ENCODE results near the gene HCN4. TPM values are rescaled to one million over a fixed set of nuclear protein-coding genes. Genes with fewer than 3 reads are reported as not detected.

The HCN4 gene
- polyA plus RNA-seq, 1 donor = 1.2 TPM

DNA sequence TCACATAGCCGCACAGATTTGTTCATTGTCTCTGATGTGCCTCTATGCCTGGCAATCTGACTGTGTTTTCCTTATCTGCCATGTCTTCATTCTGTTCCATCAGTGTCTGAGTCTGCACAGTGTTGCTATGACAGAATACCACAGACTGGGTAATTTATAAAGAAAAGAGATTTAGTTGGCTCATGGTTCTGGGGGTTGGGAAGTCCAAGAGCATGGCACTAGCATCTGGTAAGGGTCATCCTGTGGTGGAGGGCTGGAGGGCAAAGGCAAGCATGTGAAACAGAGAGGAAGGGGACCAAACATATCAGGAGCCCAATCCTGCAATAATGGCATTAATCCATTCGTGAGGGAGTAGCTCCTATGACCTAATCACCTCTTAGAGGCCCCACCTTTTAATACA, 11.9 kb upstream of the HCN4 start:
- DNase-seq = no peak

DNA sequence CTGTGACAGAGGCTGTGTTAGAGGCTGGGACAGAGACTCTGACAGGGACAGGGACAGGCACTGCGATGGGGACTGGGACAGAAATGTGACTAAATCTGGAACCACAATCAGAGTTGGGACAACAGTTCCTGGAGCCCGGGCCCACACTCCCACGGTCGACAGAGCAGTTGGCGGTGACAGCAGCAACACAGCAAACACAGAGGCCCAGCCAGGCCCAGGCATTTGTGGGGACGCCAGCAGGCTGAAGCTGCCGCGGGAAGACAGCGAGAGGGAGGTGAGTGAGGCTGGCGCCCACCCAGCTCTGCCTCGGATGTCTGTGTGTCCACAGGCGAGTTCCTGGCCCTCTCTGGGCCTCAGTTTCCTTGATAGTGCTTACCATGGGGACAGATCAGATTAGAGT, 9.3 kb upstream of the HCN4 start:
- no peak for DNase-seq

DNA sequence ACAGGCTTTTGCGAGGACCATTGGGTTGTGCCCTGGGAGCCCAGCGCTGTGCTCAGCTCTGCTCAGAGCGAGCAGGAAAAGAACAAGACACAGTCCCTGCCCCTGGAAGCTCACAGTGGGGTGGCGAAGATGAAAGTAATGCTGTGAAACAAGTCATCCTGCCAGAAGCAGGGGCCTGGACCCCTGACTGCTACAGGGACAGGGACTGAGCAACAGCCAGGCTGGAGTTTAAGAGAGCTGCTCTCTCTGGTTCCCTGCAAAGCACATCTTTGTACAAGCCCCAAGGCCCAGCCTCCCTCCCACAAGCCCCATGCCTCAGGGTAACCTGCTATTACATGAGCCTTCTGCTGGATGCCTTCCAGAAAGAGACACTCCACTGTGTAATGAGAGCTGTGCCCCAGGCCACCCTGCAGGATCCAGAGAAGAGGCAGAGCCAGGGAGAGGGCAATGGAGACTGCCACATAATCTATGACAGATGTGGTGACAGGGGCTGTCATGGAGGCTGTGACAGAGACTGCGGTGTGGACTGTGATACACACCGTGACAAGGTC, 7.1 kb upstream of the HCN4 start:
- DNase-seq = no peak

DNA sequence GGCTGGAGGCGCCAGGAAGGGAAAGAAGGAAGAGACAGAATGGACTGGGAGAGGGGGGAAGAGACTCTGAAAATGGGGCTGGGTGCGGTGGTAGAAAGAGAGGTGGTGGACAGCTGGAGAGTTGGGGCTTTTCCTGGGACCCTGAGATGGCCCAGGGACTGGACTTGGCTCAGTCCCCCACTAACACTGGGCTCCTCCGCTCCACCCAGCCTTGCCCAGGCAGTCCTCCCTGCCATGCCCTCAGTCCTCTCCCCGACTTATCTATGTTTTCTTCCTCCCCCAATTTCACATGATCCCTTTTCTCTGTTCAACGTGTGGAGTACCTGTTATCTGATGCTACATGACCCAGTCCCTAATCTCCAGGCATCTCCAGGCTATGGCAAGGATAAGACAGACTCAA, 6.3 kb upstream of the HCN4 start:
- DNase-seq = no peak

DNA sequence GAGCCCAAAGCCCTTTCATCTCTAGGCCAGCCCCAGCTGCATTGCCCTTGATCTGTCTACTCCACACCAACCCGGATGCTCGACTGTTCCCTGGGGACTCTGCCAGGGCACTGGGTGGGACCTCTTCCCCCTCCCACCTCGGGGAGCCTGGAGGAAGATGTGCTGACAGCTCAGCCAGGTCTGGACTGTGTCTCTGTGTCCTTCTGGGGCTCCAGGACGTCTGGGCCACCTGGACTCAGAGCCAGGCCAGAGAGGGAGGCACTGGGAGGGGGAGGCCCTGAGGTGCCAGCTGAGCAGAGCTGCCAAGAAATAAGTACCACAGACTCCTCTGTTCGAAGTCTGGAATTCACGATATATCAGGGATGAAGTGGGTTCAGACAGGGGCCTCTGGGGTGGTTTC, 5.8 kb upstream of the HCN4 start:
- no peak for DNase-seq

DNA sequence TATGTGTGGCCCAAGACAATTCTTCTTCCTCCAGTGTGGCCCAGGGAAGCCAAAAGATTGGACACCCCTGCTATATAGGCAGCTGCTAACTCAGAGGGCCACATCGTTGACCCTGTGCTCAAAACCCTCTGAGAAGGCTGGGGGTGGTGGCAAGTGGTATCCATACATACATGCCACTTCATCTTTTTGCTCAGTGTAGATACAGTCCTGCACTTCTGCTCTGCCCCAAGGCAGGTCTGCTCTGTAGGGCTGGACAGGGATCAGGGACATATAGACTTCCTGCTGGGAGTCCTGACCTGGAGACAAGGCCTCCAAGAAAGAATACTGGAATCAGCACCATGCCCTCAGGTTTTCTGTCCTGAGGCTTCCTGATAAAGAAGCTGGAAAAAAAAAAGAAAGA, 4.5 kb upstream of the HCN4 start:
- DNase-seq = no peak

DNA sequence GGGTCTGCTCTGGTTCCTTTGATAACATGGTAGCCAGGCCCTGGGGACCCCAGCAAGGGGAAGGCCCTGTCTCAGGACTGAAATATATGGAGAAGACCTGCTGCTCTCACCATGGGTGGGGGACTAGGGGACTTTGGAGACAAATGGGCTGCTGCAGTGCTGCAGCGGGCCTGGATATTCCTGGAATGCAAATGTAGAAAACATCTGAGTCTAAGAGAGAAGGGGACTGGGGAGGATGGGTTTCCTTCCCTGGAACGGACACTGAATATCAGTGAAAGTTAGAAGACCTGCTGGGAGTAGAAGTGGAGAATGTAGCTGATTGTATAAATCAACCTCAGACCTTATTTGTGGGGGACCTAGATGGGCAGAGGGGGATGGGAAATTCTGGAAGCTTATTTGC, 3.1 kb upstream of the HCN4 start:
- no peak for DNase-seq

DNA sequence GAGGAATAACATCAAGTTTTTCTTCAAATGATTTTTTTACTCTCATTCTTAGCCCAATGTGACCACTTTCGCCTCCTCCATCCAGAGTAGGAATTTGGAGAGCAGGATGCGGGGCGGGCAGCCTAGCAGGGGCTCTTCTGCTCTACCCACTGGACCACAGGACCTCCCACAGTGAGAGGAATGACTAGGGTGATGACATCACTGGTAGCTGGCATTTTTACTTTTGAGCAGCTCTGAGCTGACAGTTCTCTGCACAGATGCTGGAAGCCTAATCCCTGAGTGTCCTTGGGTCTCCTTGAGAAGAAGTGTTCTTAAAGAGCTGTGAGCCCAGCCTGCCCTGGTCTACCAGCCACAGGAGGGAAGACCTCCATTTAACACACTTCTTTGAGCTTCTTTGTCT, 1.4 kb upstream of the HCN4 start:
- no peak for DNase-seq

DNA sequence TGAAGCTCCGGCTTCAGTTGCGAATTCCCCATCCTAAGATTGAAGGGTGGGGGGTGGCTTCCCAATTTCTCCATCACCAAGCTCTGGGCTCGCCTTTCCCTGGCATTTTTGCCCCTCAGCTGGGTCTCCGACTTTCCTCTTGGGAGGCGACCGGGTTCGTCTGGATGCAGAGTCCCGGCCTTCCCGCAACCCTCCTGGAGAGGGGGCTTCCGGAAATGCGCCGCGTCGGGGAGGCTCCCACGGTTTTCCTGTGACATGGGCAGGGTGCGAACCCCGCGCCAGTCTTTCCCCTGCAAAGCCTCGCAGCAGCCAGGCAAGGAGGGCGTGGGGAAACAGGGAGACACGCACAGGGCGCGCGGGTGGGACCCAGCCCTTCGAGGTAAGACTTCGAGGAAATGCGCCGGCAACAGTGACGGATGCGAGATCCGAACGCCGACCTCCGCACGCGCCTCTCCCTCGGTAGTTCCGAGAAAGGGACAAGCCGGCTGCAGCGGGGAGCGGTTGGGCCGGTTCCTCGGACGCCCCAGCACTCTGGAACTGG, 466 bp upstream of the HCN4 start:
- no peak for DNase-seq

DNA sequence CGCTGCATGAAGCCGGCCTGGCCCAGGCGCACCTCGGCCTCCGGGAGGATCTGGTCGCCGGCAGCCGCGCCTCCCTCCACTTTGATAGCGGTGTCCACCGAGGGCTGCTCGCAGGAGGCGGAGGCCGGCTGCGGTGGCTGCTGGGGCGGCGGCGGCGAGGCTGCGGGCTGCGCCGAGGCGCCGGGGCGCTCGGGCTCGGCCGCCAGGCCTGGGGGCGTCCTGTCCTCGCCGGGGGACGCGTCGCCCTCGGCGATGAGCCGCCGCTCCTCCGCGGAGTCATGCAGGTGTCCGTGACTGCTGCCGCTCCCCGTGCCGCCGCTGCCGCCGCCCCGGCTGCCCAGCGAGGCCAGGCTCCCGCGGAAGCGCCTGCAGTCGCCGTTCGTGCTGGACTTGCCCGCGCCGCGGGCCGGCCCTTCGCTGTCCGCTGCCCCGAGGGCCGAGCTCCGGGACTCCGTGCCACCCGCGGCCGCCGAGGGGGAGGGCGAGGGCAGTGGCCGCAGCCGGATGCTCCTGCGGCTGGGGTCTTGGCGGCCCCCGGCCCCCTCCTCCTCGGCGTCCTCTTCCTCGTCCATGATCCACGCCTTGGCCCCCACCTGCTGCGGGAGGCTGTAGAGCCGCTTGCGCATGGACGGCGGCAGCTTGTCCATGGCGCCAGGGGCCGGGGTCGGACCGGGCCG, 996 bp downstream of the HCN4 start:
- no peak for DNase-seq

DNA sequence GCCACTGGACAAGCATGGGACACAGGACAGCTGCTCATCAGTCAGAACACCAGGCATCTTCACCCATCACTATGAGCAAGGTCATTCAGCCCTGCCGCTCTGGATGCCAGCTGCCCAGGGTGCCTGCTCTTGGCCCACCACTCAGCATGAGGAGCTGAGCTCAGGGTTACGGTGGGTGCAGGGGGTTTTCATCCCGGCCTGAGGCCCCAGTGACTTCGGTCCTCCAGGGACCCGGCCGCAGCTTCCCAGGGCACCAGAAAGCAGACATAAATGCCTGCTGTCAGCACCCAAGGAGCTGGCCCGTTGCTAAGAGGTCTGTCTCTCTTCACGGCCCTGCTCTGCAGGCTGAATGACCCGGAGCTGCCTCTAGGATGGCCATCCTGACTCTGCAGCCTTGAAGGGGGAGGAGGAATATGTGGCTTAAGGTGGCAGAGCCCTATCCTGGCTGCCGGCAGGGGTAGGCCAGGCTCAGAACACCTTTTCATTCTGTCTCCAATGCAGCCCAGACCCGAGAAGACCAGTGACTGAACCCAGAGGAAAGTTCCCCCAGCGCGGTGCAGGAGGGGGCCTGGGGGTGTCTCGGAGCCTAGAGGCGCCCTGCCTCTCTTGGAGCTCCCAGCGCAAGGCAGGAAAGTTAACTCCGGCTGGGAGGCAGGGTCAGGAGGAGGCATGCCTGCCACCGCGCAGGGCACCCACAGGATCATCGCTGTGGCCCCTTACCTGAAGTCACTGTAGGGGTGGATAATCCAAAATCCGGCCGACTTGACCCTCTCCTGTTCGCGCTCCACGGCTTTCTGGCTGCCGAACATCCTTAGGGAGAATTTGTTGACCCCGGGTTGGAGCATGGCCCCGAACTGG, 1.8 kb downstream of the HCN4 start:
- no peak for DNase-seq

DNA sequence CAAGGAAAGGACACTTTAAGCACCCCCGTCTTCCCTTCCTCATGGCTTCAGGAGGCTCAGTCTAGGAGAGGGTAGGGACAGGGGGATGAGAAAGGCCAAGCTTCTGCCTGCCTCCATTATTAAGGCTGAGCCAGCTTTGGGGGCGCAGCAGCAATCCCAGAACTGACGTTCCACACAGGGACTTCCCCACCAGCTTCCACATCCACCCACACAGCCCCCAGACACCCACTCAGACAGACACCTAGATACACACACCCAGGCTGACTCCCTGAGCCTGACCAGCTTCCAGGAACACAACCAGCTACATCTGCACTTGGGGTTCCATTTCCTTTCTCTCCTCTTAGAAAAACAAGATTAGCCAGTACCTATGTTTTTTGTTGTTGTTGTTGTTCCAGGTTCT, 4.7 kb downstream of the HCN4 start:
- no peak for DNase-seq

DNA sequence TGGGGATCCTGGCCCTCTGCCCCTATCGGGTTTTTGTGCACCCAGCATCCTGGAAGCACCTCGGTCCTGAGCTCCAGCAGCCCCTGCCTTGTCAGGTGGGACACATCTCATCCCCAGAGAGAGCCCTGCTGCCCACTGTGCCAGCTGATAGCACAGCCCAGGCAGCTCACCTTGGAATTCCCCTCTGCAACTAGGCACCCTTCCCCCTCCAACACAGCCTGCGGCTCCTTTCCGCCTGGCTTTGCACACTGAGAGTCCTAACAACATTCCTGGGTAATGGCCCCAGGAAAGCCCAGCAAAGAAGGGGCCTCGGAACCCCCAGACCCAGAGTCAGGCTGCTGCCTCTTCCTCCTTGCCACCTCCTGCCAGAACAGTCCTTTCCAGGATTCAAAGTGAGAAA, 5.9 kb downstream of the HCN4 start:
- no peak for DNase-seq

DNA sequence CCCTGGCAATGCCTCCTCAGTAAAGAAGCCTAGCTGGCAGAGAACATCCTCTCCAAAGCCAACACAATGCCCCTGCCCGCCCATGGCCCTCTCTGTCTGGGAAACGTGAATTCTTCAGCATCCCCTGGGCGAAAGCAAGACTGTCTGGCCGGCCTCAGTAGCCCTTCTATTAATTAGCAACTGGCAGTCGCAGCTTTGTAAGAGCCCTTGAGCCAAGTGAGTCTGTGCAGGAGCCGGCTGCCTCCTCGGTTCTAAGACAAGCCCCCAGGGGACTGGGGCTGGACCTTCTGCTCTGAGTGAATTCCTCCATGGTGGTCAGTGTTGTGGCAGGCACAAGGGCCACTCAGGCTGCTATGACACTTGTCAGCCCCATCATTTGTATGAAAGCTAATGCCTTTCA, 7.4 kb downstream of the HCN4 start:
- no peak for DNase-seq

DNA sequence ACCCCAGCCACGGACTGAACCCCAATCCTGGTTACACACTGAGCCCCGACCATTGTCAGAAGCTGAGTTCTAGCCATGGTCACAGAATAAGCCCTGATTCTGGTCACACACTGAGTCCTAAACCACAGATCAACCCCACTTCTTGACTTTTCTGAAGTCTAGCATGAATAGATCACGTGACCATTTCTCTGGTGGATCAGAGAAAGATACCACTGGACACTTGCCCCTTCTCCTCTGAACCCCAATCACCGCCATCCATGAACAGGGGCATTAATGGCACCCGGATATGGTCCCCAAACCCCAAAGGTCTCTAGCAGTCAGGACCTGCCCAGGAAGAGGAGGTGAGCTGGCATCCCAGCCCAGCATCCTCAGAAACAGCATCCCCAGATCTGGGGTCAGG, 9.1 kb downstream of the HCN4 start:
- no peak for DNase-seq

DNA sequence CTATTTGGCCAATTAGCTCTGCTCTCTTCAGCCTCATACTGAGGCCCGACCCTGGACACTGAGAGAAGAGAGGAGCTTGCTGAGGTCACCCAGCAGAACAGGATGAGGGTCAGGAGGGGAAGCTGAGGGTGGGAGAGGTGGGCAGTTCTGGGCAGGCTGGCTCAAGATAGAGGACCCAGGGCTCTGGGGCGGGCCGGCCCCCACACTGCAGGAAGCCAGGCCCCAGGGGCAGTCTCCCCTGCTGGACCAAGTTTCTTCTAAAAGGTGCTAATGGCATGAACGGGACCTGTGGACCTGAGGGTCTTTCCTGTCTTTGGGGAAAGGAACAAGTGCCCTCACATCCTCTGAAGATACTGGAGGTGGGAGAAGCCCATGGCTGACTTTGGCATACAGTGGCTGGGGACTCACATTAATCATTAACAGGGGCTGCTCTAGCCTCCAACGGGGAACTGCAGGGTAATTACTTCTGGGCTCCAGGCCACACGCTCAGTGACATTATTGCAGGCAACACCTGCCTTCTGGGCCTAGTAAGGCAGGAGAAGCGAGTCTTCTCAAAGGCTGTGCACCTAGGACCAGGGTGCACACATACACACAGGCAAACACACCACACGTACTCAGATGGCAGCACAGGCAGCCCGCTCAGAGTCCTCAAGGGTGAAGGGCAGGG, 10.6 kb downstream of the HCN4 start:
- peak; percentile 55 for DNase-seq

DNA sequence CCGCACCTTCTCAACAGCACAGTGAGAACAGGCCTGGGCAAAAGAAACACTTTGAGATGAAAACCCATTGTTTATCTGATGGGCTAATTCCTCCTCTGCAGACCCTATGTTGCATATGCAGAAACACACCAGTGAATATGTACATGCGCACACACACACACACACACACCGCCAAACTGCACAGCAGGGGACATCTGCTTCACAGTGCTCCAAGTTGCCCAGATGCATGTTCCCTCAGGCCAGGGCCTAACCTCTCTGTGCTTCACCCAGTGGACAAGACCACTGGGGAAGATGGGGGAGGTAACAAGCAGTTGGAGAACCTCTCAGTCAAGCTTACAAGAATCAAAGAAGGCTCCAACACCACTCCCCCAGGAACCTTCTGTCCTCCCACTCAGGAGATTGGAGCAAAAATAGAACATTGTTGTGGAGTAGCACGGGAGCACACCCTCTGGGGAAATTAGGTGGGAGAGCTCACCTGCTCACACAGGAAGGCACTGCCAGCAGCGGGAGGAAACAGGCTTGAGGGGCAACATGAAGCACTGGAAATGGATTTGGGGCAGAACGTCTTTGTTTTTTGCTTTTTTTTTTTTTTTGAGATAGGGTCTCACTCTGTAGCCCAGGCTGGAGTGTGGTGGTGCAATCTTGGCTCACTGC, 13.0 kb downstream of the HCN4 start:
- no peak for DNase-seq

DNA sequence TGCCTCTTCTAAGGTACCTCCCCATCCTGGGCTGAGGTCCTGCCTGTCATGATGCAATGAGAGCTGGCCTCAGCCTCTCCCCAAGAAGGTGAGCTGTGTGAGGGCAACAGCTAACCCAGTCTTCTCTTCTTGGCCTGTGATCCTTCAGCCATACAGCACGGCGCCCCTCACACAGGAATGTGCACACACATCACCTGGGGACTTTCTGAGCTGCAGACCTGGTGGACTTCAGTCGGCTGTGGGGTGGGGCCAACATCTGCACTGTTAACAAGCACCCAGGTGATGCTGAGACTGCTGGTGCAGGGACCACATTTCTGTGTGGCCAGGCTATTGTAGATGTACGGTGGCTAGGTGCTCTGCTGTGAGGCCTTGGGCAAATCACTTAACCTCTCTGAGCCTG, 14.5 kb downstream of the HCN4 start:
- no peak for DNase-seq

DNA sequence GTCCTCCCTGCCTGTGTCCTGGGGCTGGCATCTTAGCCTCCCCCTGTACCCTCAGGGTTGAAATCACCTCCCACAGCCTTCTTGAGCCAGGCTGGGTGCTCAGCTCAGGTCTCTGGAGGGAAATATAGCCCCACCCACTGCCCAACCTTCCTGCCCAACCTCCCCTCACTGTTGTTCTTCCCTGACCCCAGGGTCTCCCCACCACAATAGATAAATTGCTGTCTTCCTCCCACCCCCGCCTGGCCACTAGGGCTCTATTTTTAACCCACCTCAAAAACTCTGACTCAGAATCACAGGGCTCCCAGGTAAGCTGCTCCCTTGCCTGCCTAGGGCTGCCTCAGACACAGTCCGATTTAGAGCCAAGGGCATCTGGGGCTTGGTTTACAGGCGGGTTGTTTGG, 15.0 kb downstream of the HCN4 start:
- DNase-seq = no peak

DNA sequence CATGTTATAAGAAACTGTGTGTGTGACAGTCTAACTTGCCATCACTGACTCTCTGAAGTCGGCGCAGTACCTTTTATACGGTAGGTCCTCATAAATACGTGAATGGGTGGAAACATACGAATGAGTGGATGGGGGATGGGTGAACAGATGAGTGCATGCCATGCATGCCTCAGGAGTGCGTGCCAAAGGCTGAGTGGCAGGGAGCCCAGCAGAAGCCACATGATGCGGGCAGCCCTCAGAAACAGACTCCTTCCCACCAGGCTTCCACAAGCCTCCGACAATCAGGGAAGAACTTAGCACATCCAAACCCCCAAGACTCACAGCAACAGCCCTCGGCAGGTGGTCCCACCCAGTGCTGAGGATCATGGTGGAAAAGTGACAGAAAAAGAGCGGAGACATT, 16.7 kb downstream of the HCN4 start:
- no peak for DNase-seq

DNA sequence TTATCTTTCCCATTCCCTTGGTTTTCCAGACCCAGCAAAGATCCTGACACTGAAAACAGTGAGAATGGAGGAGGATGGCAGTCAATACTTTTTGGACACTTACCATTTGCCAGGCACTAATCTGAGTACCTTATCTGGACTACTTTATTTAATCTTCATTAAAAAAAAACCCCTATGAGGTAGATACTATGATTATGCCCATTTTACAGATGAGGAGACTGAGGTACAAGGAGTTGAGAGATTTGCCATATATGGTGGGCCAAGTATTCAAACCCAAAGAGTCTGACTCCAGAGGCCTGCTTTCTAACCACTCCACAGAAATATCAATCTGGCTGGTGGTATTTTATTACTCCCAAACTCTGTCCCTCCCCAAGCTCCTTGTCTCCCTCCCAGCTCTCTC, 19.6 kb downstream of the HCN4 start:
- DNase-seq = no peak

DNA sequence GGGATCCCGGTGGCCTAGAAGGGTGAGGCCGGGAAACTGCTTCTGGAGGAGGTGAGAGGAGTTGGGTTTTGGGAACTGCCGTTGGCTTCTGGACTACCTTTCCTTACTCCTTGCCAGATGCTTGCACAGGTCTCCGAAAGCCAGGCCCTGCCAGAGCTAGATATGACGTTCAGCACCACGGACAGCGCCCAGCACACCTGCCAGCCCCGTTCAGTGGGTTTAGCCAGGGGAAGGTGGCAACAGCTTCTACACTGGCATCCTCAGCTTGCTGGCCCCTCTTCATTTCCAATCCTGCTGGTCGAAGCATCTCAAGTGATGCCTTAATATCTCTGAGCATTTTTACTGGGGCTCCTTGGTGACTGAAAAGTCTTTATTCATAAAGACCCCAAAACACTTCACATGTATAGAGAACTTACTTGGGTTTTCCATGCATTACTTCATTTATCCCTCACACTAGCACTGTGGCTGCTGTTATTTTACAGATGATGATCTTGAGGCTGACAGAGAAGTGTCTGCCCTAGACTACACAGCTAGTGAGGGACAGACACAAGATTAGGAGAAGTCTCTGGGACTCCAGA, 21.9 kb downstream of the HCN4 start:
- DNase-seq = peak; percentile 81
